Activated CD4-positive, alpha-beta T cell treated with anti-CD3 and anti-CD28 coated beads for 36 hours (primary cell): ENCODE results near the gene GPR158. TPM values are rescaled to one million over a fixed set of nuclear protein-coding genes. Genes with fewer than 3 reads are reported as not detected.
"Not testable (repeated sequence)": the region's sequence is repeated elsewhere in the genome, so short reads cannot be mapped to it uniquely, and the experiment has no call there.

Experiments
- ATAC-seq: fragments of 200-7000 bp; cut with Tn5 transposase; one replicate; pipeline ENCODE4 v1.10.0; 2021; ENCODE audit warnings: mild to moderate bottlenecking, moderate library complexity
- CTCF ChIA-PET: fragments of 350-600 bp; sonication (Branson Sonifier 250); formaldehyde crosslinking; loops from one replicate; lab custom pipeline; 2021; ENCODE audit warnings: antibody characterized with exemption; lab: Charles Lee
- POLR2A ChIA-PET: fragments of 350-600 bp; sonication (Branson Sonifier 250); formaldehyde crosslinking; loops from one replicate; lab custom pipeline; 2021; ENCODE audit warnings: antibody characterized with exemption, inconsistent platforms; lab: Charles Lee
- DNase-seq: peaks from one replicate; pipeline ENCODE4 v3.0.0-alpha.2; 2020
- H3K27ac Mint-ChIP-seq: one replicate; pipeline ENCODE4 v1.8.0; 2021; ENCODE audit warnings: mixed read lengths
- H3K27me3 Mint-ChIP-seq: one replicate; pipeline ENCODE4 v1.8.0; 2021; ENCODE audit warnings: mixed read lengths
- H3K36me3 Mint-ChIP-seq: one replicate; pipeline ENCODE4 v1.8.0; 2021; ENCODE audit warnings: low read depth, mixed read lengths
- H3K4me1 Mint-ChIP-seq: one replicate; pipeline ENCODE4 v1.8.0; 2021; ENCODE audit warnings: mixed read lengths
- H3K4me3 Mint-ChIP-seq: one replicate; pipeline ENCODE4 v1.8.0; 2021; ENCODE audit warnings: mild to moderate bottlenecking, moderate library complexity, mixed read lengths
- H3K9me3 Mint-ChIP-seq: one replicate; pipeline ENCODE4 v1.8.0; 2021; ENCODE audit warnings: low read depth, mixed read lengths
- intact Hi-C, 2 experiments: fragments of 100-400 bp; cut with DNase I in 1 of 2; cut with micrococcal nuclease in 1 of 2; formaldehyde crosslinking; loops; one replicate each; pipeline versions ENCODE4 v1.14.2 to v1.15.1; 2022 to 2024; cut with DNase I, micrococcal nuclease
- total RNA-seq, 2 experiments: library from RNA; stranded (reverse); gene quantifications; one replicate each; pipeline ENCODE4 v1.2.3, GENCODE V29; 2021

The GPR158 gene, protein sequence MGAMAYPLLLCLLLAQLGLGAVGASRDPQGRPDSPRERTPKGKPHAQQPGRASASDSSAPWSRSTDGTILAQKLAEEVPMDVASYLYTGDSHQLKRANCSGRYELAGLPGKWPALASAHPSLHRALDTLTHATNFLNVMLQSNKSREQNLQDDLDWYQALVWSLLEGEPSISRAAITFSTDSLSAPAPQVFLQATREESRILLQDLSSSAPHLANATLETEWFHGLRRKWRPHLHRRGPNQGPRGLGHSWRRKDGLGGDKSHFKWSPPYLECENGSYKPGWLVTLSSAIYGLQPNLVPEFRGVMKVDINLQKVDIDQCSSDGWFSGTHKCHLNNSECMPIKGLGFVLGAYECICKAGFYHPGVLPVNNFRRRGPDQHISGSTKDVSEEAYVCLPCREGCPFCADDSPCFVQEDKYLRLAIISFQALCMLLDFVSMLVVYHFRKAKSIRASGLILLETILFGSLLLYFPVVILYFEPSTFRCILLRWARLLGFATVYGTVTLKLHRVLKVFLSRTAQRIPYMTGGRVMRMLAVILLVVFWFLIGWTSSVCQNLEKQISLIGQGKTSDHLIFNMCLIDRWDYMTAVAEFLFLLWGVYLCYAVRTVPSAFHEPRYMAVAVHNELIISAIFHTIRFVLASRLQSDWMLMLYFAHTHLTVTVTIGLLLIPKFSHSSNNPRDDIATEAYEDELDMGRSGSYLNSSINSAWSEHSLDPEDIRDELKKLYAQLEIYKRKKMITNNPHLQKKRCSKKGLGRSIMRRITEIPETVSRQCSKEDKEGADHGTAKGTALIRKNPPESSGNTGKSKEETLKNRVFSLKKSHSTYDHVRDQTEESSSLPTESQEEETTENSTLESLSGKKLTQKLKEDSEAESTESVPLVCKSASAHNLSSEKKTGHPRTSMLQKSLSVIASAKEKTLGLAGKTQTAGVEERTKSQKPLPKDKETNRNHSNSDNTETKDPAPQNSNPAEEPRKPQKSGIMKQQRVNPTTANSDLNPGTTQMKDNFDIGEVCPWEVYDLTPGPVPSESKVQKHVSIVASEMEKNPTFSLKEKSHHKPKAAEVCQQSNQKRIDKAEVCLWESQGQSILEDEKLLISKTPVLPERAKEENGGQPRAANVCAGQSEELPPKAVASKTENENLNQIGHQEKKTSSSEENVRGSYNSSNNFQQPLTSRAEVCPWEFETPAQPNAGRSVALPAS (N-terminal part only)
- not detected for total RNA-seq

GRCh38 chr10:25174461-25175230, at the start of gene GPR158:
Gene GPR158, plus strand, starts transcription at chr10:25175001. Its CDS starts 420 bp downstream, at chr10:25175421.
- DNase-seq (peak; percentile 79), ATAC-seq (peak; percentile 75)
- H3K4me3 Mint-ChIP-seq: peak within 1 kb of the TSS; percentile 47
- H3K4me1 Mint-ChIP-seq: peaks cover 6% of the 10 kb centered on the region
- no peaks in the 10 kb centered on the region for H3K36me3 Mint-ChIP-seq
- intact Hi-C loops: loop anchor here in 1 of 2 experiments (10.0 kb wide), 1 partner anchor 1040 kb away; the partner anchor contains the start of gene GAD2
- H3K27ac Mint-ChIP-seq: no peak within 1 kb of the TSS
- no peaks in the 10 kb centered on the region for H3K9me3 Mint-ChIP-seq
- CTCF ChIA-PET: interaction anchor here (0.6 to 0.9 kb wide), 3 partner anchors 45 to 316 kb away, joined by 3 read pairs; no protein-coding TSS in a partner anchor
- peaks cover 51% of the 10 kb centered on the region for H3K27me3 Mint-ChIP-seq
- POLR2A ChIA-PET: no interaction called here

- ChIA-PET CTCF (interaction anchor here (0.7 kb wide), 2 partner anchors 109 to 429 kb away, joined by 3 read pairs; partner anchors contain the start of gene THNSL1), POLR2A (no interaction called here)
- DNase-seq: no peak
- intact Hi-C loops: no loop called here
- Mint-ChIP-seq H3K27me3 (peaks cover 5% of the 10 kb centered on the region), H3K36me3 (no peaks in the 10 kb centered on the region), H3K4me3 (no peak overlapping the region), H3K4me1 (no peaks in the 10 kb centered on the region), H3K27ac (no peak overlapping the region), H3K9me3 (peaks cover 6% of the 10 kb centered on the region)
- no peak for ATAC-seq
These were observed 49.6 kb upstream of the GPR158 start for GRCh38 chr10:25125201-25125611.

DNA sequence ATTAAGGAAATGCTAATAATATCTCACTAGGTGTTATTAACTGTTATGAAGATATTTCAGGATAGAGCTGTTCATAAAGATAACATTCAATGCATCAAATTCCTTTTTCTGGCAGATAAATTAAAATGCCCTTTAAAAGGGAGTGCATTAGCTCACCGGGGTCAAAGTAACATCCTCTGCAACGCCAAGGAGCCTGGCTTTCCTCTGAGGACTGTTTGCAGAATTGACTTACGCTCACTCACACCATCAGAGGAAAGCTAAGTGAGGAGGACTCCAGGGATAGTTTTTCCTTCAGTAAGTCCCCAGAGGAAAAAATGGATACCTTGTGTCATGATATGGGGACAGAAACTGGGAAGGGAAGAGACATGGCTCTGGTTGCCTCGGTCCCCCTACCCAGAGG, 45.2 kb upstream of the GPR158 start:
- CTCF ChIA-PET: interaction anchor here (0.5 to 0.7 kb wide), 2 partner anchors 44 to 221 kb away, joined by 3 read pairs; no protein-coding TSS in a partner anchor
- H3K36me3 Mint-ChIP-seq: no peaks in the 10 kb centered on the region
- no peaks in the 10 kb centered on the region for H3K4me1 Mint-ChIP-seq
- no peak for ATAC-seq
- no peak overlapping the region for H3K27ac Mint-ChIP-seq
- intact Hi-C loops: no loop called here
- peaks cover 9% of the 10 kb centered on the region for H3K9me3 Mint-ChIP-seq
- DNase-seq: no peak
- H3K27me3 Mint-ChIP-seq: peaks cover 7% of the 10 kb centered on the region
- POLR2A ChIA-PET: interaction anchor here (0.5 kb wide), 1 partner anchor 76 kb away, joined by 6 read pairs; no protein-coding TSS in a partner anchor
- no peak overlapping the region for H3K4me3 Mint-ChIP-seq

GRCh38 chr10:25130906-25131305, 43.9 kb upstream of the GPR158 start:
- ChIA-PET CTCF (interaction anchor here (1.0 kb wide), 1 partner anchor 51 kb away, joined by 3 read pairs; no protein-coding TSS in a partner anchor), POLR2A (no interaction called here)
- intact Hi-C loops: no loop called here
- H3K27ac Mint-ChIP-seq: no peak overlapping the region
- no peaks in the 10 kb centered on the region for H3K36me3 Mint-ChIP-seq
- peaks cover 7% of the 10 kb centered on the region for H3K9me3 Mint-ChIP-seq
- DNase-seq (no peak), ATAC-seq (no peak)
- H3K27me3 Mint-ChIP-seq: peaks cover 4% of the 10 kb centered on the region
- H3K4me1 Mint-ChIP-seq: no peaks in the 10 kb centered on the region
- no peak overlapping the region for H3K4me3 Mint-ChIP-seq

DNA sequence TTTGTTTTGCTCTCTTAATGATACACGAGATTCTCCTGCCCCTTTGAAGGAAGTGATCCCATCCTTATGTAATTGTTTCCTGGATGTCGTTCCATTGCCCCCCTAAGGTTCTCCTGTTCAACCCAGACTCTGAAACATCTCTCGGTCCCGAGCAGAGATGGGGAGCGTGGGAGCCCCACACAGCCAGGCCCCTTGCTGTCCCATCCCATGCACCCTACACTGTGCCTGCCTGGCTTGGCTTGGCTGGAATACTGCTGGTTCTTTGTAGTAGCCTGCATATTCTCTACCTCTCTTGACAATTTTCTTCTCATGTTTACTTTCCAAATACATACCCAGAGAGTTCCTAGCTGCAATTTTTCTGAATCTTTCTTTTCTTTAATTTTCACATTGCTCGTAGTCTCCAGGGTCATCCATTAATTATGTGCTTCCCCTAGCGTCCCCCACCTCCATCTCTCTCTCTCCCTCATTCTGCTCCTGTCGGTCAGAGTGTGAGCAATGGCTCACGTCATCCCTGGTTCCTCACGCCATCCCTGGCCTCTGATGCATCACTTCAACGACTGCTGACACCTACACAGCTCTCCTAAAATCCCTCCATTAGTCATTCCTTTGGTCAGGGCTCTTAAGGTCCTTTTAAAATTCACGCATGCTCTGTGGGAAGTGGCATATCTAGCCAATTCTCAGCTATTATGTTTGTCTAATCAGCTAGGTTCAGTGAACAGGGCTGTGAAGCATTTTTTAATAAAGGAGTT, 32.5 kb upstream of the GPR158 start:
- Mint-ChIP-seq H3K27ac (no peak overlapping the region), H3K9me3 (peaks cover 8% of the 10 kb centered on the region), H3K4me1 (no peaks in the 10 kb centered on the region), H3K4me3 (no peak overlapping the region), H3K27me3 (peaks cover 3% of the 10 kb centered on the region), H3K36me3 (no peaks in the 10 kb centered on the region)
- DNase-seq (no peak), ATAC-seq (no peak)
- ChIA-PET CTCF (no interaction called here), POLR2A (no interaction called here)
- intact Hi-C loops: no loop called here

- ChIA-PET CTCF (interaction anchor here (0.7 kb wide), 1 partner anchor 26 kb away, joined by 3 read pairs; no protein-coding TSS in a partner anchor), POLR2A (no interaction called here)
- peaks cover 4% of the 10 kb centered on the region for H3K27me3 Mint-ChIP-seq
- DNase-seq (no peak), ATAC-seq (no peak)
- intact Hi-C loops: no loop called here
- H3K27ac Mint-ChIP-seq: no peak overlapping the region
- no peaks in the 10 kb centered on the region for H3K36me3 Mint-ChIP-seq
- no peaks in the 10 kb centered on the region for H3K4me1 Mint-ChIP-seq
- no peak overlapping the region for H3K4me3 Mint-ChIP-seq
- peaks cover 4% of the 10 kb centered on the region for H3K9me3 Mint-ChIP-seq
These were observed 17.2 kb upstream of the GPR158 start for GRCh38 chr10:25157650-25158049.

GRCh38 chr10:25159591-25159990, 15.2 kb upstream of the GPR158 start:
- CTCF ChIA-PET: no interaction called here
- intact Hi-C loops: no loop called here
- H3K4me3 Mint-ChIP-seq: no peak overlapping the region

GRCh38 chr10:25162391-25162790, 12.4 kb upstream of the GPR158 start:
- no peaks in the 10 kb centered on the region for H3K36me3 Mint-ChIP-seq
- ChIA-PET CTCF (no interaction called here), POLR2A (no interaction called here)
- no peaks in the 10 kb centered on the region for H3K4me1 Mint-ChIP-seq
- no peak overlapping the region for H3K27ac Mint-ChIP-seq
- DNase-seq (no peak), ATAC-seq (no peak)
- no peak overlapping the region for H3K4me3 Mint-ChIP-seq
- intact Hi-C loops: no loop called here
- peaks cover 12% of the 10 kb centered on the region for H3K27me3 Mint-ChIP-seq
- H3K9me3 Mint-ChIP-seq: no peaks in the 10 kb centered on the region

More at GRCh38 chr10:25159591-25159990, 15.2 kb upstream of the GPR158 start:
- H3K9me3 Mint-ChIP-seq: no peaks in the 10 kb centered on the region
- no peaks in the 10 kb centered on the region for H3K4me1 Mint-ChIP-seq
- H3K36me3 Mint-ChIP-seq: no peaks in the 10 kb centered on the region
- no peak for ATAC-seq
- POLR2A ChIA-PET: no interaction called here
- DNase-seq: no peak
- H3K27me3 Mint-ChIP-seq: peaks cover 6% of the 10 kb centered on the region
- H3K27ac Mint-ChIP-seq: no peak overlapping the region

DNA sequence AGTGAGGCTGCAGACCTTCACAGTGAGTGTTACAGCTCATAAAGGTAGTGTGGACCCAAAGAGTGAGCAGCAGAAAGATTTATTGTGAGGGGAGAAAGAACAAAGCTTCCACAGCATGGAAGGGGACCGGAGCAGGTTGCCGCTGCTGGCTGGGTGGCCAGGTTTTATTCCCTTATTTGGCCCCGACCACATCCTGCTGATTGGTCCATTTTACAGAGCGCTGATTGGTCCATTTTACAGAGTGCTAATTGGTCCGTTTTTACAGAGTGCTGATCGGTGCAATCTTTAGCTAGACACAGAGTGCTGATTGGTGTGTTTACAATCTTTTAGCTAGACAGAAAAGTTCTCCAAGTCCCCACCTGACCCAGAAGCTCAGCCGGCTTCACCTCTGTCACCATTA, 11.3 kb upstream of the GPR158 start:
- DNase-seq, ATAC-seq, H3K36me3 Mint-ChIP-seq, CTCF ChIA-PET, intact Hi-C loops, H3K4me1 Mint-ChIP-seq, H3K27ac Mint-ChIP-seq, POLR2A ChIA-PET, H3K9me3 Mint-ChIP-seq, H3K4me3 Mint-ChIP-seq: not testable (repeated sequence)
- peaks cover 15% of the 10 kb centered on the region for H3K27me3 Mint-ChIP-seq

DNA sequence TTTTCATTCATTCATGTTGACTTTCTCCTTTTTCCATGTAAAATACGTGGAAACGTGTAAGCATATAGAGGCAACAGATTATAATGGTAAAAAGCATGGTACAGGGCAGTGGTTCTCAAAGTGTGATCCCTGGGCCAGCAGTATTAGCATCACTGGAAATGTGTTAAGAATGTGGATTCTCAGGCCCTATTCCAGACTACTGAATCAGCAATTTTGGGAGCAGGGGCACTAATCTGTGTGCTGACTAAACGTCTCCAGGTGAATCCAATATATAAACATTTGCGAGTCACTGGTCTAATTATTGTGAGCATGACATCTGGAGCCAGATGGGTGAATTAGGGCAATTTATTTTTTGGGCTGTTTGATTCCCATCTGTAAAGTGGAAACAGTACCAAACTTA, 5.1 kb upstream of the GPR158 start:
- CTCF ChIA-PET: no interaction called here
- intact Hi-C loops: loop anchor here in 1 of 2 experiments (10.0 kb wide), 1 partner anchor 1045 kb away; the partner anchor contains the start of gene GAD2
- Mint-ChIP-seq H3K9me3 (peaks cover 2% of the 10 kb centered on the region), H3K4me1 (peaks cover 4% of the 10 kb centered on the region), H3K27me3 (peaks cover 45% of the 10 kb centered on the region), H3K36me3 (no peaks in the 10 kb centered on the region), H3K27ac (no peak overlapping the region), H3K4me3 (no peak overlapping the region)
- DNase-seq (no peak), ATAC-seq (no peak)
- POLR2A ChIA-PET: no interaction called here
